LNCAP (cell line): ENCODE data around the gene FXR2.

Source experiments
- CTCF ChIP-seq: fragments of 450-650 bp; IDR thresholded peaks from 2 replicates; pipeline ENCODE4 v1.5.1; 2017; ENCODE audit warnings: mild to moderate bottlenecking

FXR2 gene

GRCh38 chr17:7575481-7575883 lies 39.2 kb downstream of the FXR2 start:
- no peak for TF ChIP-seq CTCF

GRCh38 chr17:7574176-7574953 lies 40.3 kb downstream of the FXR2 start:
- TF ChIP-seq CTCF: no peak

GRCh38 chr17:7573324-7574080 lies 41.2 kb downstream of the FXR2 start:
- no peak for TF ChIP-seq CTCF

- no peak for TF ChIP-seq CTCF
These were observed 41.9 kb downstream of the FXR2 start for GRCh38 chr17:7572588-7573323.

GRCh38 chr17:7572338-7572587 lies 42.4 kb downstream of the FXR2 start:
- no peak for TF ChIP-seq CTCF

GRCh38 chr17:7570351-7570750 lies 44.3 kb downstream of the FXR2 start:
- TF ChIP-seq CTCF: no peak

GRCh38 chr17:7569571-7569970 lies 45.1 kb downstream of the FXR2 start:
- no peak for TF ChIP-seq CTCF
